Endometrial microvascular endothelial cells (primary cell): ENCODE results near the gene MCEMP1. TPM values are rescaled to one million over a fixed set of nuclear protein-coding genes. Genes with fewer than 3 reads are reported as not detected.

Experiments
- in situ Hi-C: cut with HindIII; loops from 2 replicates; pipeline ENCODE4 v1.10.0; 2017; ENCODE audit warnings: low sequenced_read_pairs, low pct_unique_long_range_greater_than_20kb; ENCODE audit errors: inconsistent ontology term
- total RNA-seq: library from RNA; depleted of rRNA; stranded (reverse); fragments of >200 nt; gene quantifications from one replicate; pipeline ENCODE4 v1.2.3, GENCODE V29; 2015; ENCODE audit errors: inconsistent ontology term

The MCEMP1 gene
- total RNA-seq, 1 donor from 2014 or later: not detected

DNA sequence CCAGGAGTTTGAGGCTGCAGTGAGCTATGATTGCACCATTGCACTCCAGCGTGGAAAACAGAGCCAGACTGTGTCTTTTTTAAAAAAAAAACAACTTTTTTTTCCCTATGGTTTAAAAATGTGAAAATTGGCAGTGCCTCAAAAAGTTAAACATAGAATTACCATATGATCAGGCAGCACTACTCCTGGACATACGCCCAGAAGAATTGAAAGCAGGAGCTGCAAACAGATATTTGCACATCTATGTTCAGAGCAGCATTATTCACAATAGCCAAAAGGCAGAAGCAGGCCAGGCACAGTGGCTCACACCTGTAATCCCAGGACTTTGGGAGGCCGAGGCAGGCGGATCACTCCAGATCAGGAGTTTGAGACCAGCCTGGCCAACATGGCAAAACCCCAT, 11.8 kb upstream of the MCEMP1 start:
- in situ Hi-C loops: no loop called here

DNA sequence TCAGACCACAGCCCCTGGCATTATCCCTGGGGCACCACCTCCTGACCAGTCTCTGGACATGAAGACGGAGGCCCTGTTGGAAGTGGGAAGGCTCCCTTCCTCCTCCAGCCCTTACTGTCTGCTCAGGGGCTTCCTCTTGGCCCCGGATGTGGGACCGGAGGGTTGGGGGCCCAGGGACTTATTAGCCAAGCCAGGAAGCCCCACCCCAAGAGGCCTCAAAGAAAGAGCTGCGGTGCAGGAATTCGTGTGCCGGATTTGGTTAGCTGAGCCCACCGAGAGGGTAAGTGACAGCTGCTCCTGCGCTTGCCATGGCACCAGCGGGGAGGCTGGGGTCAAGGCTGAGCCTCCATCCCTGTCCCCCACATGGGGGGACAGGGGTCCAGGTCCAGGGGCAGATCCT, 8.0 kb upstream of the MCEMP1 start, which contains the start of gene RETN:
RETN (plus strand) TSS at position 208 of the 400 bp plus-strand sequence. CDS start 278 bp downstream, outside the sequence.
- in situ Hi-C loops: no loop called here

DNA sequence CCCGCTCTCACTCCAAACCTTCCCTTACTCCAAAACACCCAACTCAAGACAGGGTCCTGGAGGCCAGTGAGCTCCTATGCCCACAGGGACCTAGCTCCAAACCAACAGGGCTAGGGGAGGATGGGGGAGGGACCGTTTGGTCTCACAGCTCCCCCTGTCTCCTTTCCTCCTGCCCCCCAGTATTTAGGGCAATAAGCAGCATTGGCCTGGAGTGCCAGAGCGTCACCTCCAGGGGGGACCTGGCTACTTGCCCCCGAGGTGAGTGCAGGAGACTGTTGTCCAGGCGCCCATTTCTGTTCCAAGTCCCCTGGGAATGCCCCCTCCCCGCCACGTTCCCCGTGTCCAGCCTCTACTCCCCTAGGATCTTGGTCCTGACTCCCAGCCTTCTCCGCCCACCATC, 7.2 kb upstream of the MCEMP1 start:
- in situ Hi-C loops: no loop called here

DNA sequence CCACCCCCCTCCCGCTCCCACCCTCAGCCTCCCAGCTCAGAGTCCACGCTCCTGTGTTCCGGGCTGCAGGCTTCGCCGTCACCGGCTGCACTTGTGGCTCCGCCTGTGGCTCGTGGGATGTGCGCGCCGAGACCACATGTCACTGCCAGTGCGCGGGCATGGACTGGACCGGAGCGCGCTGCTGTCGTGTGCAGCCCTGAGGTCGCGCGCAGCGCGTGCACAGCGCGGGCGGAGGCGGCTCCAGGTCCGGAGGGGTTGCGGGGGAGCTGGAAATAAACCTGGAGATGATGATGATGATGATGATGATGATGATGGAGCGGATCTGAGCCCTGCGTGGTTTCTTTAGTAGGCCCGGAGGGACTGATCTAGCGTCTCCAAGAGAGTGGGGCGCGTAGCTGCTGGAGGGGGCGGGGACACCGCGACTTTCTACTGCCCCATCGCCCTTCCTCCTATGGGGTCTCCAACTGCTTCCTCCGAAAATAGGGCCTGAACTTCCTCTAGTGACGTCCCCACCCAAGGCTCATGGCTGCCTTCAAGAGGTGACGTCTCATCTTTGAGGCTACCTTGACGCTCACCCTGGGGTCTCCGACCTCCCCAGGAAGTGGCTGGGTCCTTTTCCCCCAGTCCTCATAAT, 6.6 kb upstream of the MCEMP1 start:
- in situ Hi-C loops: no loop called here

DNA sequence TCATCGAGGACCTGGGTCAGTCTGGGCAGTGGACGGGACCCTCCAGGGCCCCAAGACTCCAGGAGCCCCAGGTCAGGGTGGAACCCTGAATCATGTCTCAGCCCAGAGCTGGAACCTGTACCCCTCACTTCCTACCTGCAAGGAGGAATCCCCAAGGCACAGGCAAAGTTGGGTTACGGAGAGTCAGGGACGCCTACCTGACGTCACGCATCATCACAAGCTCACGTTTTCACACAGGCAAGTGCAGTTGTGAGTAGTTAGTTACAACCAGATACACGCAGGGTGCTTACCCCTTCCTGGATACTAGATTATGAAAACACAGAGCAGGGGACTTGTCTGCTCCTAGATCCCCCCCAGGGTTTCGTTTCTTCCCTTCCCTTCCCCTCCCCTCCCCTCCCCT, 6.1 kb upstream of the MCEMP1 start:
- in situ Hi-C loops: no loop called here

DNA sequence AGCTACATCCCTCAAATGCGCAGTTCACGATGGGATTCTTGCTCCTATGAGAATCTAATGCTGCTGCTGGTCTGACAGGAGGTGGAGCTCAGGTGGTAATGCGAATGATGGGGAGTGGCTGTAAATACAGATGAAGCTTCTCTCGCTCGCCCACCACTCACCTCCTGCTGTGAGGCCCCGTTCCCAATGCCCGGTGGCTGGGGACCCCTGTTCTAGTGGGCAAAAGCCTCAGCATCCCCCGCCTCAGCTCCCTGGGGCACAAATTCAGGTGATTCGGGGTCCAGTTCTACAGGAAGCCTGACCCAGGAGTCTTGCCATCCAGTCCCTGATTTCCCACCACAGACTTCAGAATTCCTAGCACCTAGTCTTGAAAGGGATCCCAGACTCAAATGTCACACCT, 4.4 kb upstream of the MCEMP1 start:
- in situ Hi-C loops: no loop called here

DNA sequence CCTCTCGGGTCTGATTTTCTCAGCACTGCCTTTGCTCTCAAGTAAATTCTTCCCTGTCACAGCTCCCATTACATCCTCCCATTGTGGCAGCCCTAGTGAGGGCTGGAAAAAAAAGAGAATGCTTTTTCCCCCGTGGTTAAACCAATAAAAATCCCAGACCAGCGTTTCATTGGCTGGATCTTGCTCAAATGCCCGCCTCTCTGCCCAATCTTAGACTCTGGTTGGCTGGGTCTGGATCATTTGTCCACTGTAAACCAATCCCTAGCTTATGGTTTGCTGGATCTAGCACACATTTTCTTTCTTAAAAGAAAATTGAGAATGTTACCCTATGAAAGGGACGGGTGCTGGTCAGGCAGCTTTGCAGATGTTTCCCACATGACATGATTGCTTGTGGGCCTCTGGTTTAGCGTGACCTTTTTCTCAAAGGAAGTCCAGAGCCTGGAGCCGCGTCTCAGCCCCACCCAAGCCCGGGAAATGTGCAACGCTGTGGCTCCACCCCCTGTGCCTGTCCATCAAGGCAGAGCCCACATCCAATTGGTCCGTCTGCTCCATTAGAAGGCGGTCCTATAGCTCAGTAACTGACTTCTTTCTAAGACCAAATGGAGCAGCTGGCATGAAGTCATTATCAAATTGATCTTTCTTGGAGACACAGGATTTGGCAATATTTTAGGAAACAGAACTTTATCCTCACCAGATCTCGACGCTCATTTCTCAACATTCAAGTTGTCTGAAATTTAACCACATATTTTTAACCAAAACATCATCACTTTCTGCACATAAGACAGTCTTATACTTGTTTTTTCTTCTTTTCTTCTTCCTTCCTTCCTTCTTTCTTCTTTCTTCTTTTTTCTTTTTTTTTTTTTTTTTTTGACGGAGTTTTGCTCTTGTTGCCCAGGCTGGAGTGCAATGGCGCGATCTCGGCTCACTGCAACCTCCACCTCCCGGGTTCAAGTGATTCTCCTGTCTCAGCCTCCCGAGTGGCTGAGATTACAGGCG, 2.6 kb upstream of the MCEMP1 start:
- in situ Hi-C loops: no loop called here

DNA sequence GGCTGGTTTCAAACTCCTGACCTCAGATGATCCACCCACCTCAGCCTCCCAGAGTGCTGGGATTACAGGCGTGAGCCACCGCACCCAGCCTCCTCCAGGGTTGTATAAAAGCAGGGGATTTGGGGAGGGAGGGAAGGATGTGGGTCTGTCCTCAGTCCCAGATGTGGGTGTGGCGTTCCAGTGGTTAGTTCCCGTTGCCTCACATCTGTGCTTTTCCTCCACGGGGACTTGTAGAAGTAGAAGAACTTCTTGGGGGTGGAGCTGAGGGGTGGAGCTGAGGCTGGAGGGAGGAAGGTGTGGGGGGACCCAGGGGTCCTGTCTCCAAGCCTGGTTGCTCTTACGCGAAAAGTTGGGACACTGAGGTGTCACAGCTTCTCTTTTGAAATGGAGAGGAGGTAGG, 514 bp upstream of the MCEMP1 start:
- in situ Hi-C loops: no loop called here

DNA sequence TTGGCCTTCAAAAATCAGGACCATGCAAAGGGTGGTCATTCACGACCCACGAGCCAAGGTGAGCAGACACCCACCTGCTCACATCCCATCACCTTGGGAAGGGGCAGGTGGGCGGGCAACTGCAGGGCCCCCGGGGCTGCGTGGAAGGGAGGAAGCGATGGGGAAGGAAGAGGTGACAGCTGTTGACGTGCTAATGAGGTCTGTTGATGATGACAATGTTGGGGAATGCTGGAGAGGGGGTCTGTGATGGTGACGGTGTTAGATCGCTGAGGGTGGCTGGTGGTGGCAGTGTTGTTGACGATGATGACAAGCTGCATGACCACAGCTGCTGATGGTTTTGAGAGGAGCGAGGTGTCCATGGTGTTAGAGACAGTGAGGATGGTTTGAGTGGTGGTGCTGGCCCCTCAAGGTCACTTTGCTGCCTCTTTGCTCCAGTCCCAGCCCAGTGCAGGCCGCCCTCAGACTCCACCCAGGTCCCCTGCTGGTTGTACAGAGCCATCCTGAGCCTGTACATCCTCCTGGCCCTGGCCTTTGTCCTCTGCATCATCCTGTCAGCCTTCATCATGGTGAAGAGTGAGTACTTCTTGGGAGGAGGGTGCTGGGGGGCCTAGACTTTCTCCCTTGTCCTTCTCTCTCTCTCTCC, 900 bp downstream of the MCEMP1 start:
- in situ Hi-C loops: no loop called here

DNA sequence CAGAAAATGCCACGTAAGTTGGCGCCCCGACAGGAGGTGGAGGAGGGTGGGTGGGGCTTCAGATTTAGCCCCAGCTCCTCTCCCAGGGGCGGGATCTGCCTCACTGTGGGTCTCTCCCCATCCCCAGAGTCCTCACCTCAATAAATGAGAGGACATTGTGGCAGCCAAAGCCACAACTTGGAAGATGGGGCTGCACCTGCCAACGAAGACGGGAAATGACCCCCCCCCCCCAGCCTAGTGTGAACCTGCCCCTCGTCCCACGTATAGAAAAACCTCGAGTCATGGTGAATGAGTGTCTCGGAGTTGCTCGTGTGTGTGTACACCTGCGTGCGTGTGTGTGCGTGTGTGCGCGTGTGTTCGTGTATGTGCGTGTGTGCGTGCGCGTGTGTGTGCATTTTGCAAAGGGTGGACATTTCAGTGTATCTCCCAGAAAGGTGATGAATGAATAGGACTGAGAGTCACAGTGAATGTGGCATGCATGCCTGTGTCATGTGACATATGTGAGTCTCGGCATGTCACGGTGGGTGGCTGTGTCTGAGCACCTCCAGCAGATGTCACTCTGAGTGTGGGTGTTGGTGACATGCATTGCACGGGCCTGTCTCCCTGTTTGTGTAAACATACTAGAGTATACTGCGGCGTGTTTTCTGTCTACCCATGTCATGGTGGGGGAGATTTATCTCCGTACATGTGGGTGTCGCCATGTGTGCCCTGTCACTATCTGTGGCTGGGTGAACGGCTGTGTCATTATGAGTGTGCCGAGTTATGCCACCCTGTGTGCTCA, 2.3 kb downstream of the MCEMP1 start:
- in situ Hi-C loops: no loop called here

DNA sequence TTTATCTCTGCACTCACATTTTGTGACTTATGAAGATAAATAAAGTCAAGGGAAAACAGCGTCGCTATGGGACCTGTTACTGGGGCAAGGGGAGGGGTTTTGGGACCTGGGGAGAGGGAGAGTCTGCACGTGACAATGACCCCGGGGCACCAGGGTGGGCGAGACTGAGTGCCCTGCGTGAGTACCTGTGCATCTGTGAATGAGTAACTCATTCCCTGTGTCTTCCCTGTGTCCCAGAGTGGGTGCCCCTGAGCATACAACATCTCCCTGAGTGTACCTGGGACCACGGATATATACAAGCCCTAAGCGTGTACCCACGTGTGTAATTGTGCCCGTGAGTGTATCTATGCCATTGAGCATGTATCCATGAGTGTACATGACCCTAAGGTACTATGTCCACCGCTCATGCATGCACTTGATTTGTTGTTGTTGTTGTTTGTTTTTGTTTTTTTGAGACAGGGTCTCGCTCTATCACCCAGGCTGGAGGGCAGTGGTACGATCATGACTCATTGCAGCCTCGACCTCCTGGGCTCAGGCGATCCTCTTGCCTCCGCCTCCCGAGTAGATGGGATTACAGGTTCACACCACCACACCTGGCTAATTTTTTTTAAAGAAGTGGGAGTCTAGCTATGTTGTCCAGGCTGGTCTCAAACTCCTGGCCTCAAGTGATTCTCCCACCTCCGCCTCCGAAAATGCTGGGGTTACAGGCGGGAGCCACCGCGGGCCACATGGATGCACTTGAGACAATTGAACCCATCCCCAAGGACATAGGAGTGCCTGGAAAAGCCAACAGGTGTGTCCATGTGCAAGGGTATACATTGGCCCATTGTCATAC, 3.1 kb downstream of the MCEMP1 start:
- in situ Hi-C loops: no loop called here

DNA sequence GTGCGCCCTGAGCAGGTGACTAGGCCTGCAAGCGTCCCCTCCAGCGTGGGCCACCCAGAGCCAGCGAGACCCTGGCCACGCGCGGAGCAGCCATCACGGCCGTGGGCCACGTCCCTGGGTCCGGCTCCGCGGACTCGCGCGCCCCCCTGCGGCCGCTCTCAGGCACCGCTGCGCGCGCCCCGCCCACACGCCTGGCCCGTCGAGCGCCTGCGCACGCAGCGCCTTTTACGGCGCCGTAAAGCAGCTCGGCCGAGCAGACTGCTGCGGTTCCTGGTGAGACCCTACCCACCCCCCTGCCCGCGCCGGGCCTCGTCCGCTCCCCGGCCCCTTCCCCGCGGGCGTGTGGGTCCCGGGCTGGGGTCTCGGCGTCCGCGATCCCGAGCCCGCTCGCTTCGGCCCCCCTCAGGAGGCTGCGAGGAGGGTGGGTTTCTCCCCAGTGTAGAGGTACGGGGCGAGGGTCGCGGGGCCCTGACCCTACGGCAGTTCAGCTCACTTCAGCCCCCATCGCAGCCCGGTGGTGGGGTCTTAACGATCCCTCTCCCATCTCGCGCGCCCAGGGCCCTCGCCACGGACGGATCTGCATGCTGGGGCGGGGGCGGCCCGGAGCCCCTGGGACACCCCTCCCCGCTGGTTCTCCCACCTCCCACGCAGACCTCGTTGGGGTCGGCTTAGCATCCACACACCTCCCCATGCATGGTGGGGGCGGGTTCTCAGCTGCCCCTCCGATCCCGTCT, 3.9 kb downstream of the MCEMP1 start, which contains the start of gene TRAPPC5:
TRAPPC5 (plus strand) TSS at position 228 of the 734 bp plus-strand sequence. CDS start 1,421 bp downstream, outside the sequence.
- in situ Hi-C loops: no loop called here

DNA sequence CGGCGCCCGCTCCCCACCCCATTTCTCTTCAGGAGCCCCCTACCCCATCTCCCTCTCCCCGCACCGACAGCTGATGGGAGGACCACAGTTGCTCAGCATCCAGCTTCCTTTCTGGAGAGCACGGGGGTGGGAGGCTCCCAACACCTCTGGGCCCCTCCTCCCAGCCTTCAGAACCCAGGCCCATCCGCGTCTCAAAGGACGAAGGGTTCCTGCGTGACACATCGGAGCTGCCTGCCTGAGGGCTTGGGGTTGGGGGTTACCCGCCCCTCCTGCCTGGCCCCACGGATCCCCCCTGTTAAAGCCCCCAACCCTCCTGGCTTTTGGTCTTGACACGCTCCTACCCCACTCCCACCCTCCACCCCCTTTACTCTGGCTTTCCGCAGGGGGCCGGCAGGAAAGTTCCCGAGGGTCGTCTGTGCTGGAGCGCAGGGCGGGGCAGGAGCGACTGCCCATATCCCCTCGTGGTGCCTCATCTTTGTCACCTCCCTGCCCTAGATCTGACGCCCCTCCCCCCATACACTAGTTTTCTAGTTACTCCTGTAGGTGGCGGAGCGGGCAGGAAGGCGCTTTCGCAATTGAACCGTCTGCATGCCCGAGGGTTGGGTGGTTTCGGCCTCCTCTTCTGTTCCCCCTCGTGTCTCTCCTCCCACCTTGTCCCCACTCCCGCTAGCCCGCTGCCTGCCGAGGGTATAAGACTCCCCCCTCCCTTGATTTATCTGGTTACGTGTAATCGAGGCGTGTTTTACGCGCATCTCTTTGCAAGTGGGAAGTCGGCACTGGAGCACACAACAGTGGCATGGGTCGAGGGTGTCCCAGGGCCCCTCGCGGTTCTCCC, 4.7 kb downstream of the MCEMP1 start:
- in situ Hi-C loops: no loop called here

DNA sequence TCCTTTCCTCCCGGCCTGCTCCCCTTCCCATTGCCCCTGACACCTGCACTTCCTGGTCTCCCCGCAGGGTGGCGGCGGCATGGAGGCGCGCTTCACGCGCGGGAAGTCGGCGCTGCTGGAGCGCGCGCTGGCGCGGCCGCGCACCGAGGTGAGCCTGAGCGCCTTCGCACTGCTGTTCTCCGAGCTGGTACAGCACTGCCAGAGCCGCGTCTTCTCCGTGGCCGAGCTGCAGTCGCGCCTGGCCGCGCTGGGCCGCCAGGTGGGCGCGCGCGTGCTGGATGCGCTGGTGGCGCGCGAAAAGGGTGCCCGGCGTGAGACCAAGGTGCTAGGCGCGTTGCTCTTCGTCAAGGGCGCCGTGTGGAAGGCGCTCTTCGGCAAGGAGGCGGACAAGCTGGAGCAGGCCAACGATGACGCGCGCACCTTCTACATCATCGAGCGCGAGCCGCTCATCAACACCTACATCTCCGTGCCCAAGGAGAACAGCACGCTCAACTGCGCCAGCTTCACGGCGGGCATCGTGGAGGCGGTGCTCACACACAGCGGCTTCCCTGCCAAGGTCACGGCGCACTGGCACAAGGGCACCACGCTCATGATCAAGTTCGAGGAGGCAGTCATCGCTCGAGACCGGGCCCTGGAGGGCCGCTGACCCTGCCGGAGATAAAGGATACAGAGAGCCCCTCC, 5.4 kb downstream of the MCEMP1 start:
- in situ Hi-C loops: no loop called here

DNA sequence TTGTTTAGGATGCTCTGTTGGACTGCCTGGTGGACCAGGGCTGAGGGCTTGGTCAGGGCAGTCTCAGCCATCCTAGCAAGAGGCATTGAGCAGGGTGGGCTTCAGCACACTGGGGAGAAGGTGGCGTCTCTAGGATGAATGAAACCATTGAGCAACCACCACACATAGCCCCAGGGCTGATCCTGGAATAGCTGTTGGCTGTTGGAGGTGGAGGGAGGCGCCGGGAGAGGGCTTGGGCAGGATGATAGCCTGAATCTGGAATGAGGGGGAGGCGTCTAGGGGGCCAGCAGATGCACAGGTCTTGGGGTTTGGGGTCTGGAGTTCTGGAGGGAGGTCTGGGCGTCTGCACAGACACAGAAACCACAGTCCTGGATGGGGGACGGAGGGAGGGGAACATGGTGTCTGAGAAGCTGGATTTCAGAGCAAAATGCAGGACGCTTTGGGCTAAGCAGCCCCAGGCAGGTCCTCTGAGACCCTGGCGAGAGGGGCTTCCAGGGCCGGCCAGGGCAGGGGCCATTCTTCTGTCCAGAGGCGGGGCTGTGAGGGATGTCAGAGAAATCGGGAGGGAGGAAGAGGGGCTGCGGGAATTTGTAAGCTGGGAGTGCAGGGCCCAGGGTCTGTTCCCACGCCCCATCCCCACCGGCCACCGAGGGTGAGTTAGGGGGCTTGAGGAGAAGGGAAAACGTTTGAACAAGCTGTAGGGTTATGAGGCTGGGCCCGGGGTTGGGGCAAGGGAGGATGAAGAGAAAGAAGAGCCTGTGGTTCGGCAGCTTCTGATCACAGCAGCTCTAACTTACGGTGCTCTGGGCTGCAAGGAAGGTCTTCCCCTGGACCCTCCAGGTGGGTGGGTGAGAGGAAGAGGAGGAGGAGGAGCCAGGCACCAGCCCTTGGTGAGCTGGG, 8.9 kb downstream of the MCEMP1 start:
- in situ Hi-C loops: no loop called here
